GM12878 (cell line): Measurements from ENCODE around the gene TULP4. TPM values are rescaled to one million over a fixed set of nuclear protein-coding genes. Genes with fewer than 3 reads are reported as not detected.

Experiments
- ATAC-seq: fragments of 200-7000 bp; cut with Tn5 transposase; 3 replicates; pipeline ENCODE4 v1.9.1; 2020; ENCODE audit warnings: mild to moderate bottlenecking, moderate library complexity
- BruUV-seq: library from RNA; stranded (reverse); fragments of 400-500 nt; replicated peaks from 2 replicates; lab custom pipeline; 2021; lab: Mats Ljungman, UMichigan
- CTCF ChIA-PET: fragments of 300-600 bp; sonication (Branson Sonifier 250); formaldehyde crosslinking; extraction: SDS; loops from one replicate; lab custom pipeline; 2021; ENCODE audit warnings: inconsistent platforms; lab: Yijun Ruan, JAX
- POLR2A ChIA-PET: fragments of 350-600 bp; formaldehyde crosslinking; extraction: SDS; loops from one replicate; lab custom pipeline; 2021; ENCODE audit warnings: inconsistent platforms; lab: Charles Lee
- RAD21 ChIA-PET: fragments of 300-600 bp; sonication (Branson Sonifier 250); formaldehyde crosslinking; loops from one replicate; lab custom pipeline; 2023; ENCODE audit warnings: antibody characterized with exemption; ENCODE audit not compliant: unreplicated experiment; lab: Charles Lee
- SMC1A ChIA-PET: fragments of 300-600 bp; sonication (Branson Sonifier 250); formaldehyde crosslinking; loops from one replicate; lab custom pipeline; 2023; ENCODE audit not compliant: unreplicated experiment, uncharacterized antibody; lab: Charles Lee
- DNase-seq: peaks from one replicate; pipeline ENCODE4 v3.0.0-alpha.2; 2011; ENCODE audit warnings: low read depth, low spot score
- FAIRE-seq: peaks from 3 replicates; lab custom pipeline; 2011; peaks lifted over from hg19 to GRCh38; lab: Jason Lieb, UNC
- H2AFZ ChIP-seq: 2 replicates; pipeline ENCODE4 v1.6.0; 2011; ENCODE audit warnings: low read depth, low read length, control low read depth; ENCODE audit not compliant: control insufficient read depth
- H3K27ac ChIP-seq: 2 replicates; pipeline ENCODE4 v1.5.1; 2011; ENCODE audit warnings: control low read depth; ENCODE audit not compliant: control insufficient read depth, insufficient read depth
- H3K27me3 ChIP-seq, 2 experiments: replicated peaks in 1 of 2; 2 replicates each; pipeline versions ENCODE4 v1.6.0 to v1.6.1; 2011; ENCODE audit warnings: low read length in 1 of 2; ENCODE audit not compliant: control insufficient read depth in 2 of 2, insufficient read depth in 2 of 2
- H3K36me3 ChIP-seq, 2 experiments: 2 replicates each; pipeline ENCODE4 v1.5.1; 2011; ENCODE audit warnings: low read length in 1 of 2; ENCODE audit not compliant: control insufficient read depth in 2 of 2, insufficient read depth in 2 of 2
- H3K4me1 ChIP-seq: 2 replicates; pipeline ENCODE4 v1.6.1; 2011; ENCODE audit warnings: mild to moderate bottlenecking, low read length, moderate library complexity, mixed read lengths; ENCODE audit not compliant: control insufficient read depth, insufficient read depth
- H3K4me2 ChIP-seq: 2 replicates; pipeline ENCODE4 v1.6.0; 2011; ENCODE audit warnings: control low read depth; ENCODE audit not compliant: control insufficient read depth, insufficient read depth
- H3K4me3 ChIP-seq: fragments of 200-600 bp; sonication (generic); 2 replicates; pipeline ENCODE4 v1.5.1; 2016
- H3K79me2 ChIP-seq: 2 replicates; pipeline ENCODE4 v1.6.0; 2011; ENCODE audit warnings: low read length; ENCODE audit not compliant: control insufficient read depth, insufficient read depth
- H3K9ac ChIP-seq: 2 replicates; pipeline ENCODE4 v1.8.0; 2011; ENCODE audit warnings: low read length, control low read depth, mixed read lengths; ENCODE audit not compliant: control insufficient read depth, insufficient read depth
- H3K9me3 ChIP-seq: replicated peaks from 3 replicates; pipeline ENCODE4 v1.5.1; 2011; ENCODE audit warnings: mild to moderate bottlenecking, low read length; ENCODE audit not compliant: control insufficient read depth, insufficient read depth
- H4K20me1 ChIP-seq: 2 replicates; pipeline ENCODE4 v1.6.0; 2011; ENCODE audit not compliant: control insufficient read depth, insufficient read depth
- ASH2L ChIP-seq: fragments of 300-600, 200-600 bp; sonication (generic); IDR thresholded peaks from 2 replicates; pipeline ENCODE4 v1.6.1; 2017; ENCODE audit warnings: low read depth, mild to moderate bottlenecking, borderline replicate concordance
- BCLAF1 ChIP-seq: fragments of 450-650 bp; IDR thresholded peaks from 2 replicates; pipeline ENCODE4 v1.6.1; 2017; ENCODE audit warnings: antibody characterized with exemption, mild to moderate bottlenecking, moderate library complexity
- EZH2 ChIP-seq: IDR thresholded peaks from 2 replicates; pipeline ENCODE4 v1.6.1; 2012; ENCODE audit warnings: low read depth, mild to moderate bottlenecking, control low read depth, inconsistent platforms, low read length, borderline replicate concordance; ENCODE audit not compliant: control insufficient read depth
- FOXK2 ChIP-seq: fragments of 450-650 bp; IDR thresholded peaks from 2 replicates; pipeline ENCODE4 v1.6.1; 2017; ENCODE audit warnings: mild to moderate bottlenecking, moderate library complexity
- HDAC2 ChIP-seq: fragments of 200-600 bp; sonication (generic); IDR thresholded peaks from 2 replicates; pipeline ENCODE4 v1.6.1; 2017
- JUNB ChIP-seq: IDR thresholded peaks from 2 replicates; pipeline ENCODE4 v1.6.1; 2016; ENCODE audit warnings: antibody characterized with exemption, mild to moderate bottlenecking
- KDM1A ChIP-seq: fragments of 200-600 bp; sonication (generic); IDR thresholded peaks from 2 replicates; pipeline ENCODE4 v1.6.1; 2016; ENCODE audit warnings: borderline replicate concordance
- NFYA ChIP-seq: IDR thresholded peaks from 2 replicates; pipeline ENCODE4 v1.6.1; 2011; ENCODE audit warnings: low read depth, mild to moderate bottlenecking, low read length, improper control_type of control experiment, borderline replicate concordance
- NRF1 ChIP-seq: conservative IDR thresholded peaks from 2 replicates; pipeline ENCODE4 v1.6.1; 2011; ENCODE audit warnings: mild to moderate bottlenecking, low read depth, low read length, improper control_type of control experiment
- PKNOX1 ChIP-seq: fragments of 450-650 bp; IDR thresholded peaks from 2 replicates; pipeline ENCODE4 v1.6.1; 2016; ENCODE audit warnings: mild to moderate bottlenecking
- POLR2AphosphoS5 ChIP-seq: IDR thresholded peaks from 2 replicates; pipeline ENCODE4 v1.6.1; 2011; ENCODE audit warnings: mild to moderate bottlenecking, low read length, inconsistent platforms
- POU2F2 ChIP-seq: IDR thresholded peaks from 3 replicates; pipeline ENCODE4 v1.6.1; 2011; ENCODE audit warnings: low read depth, mild to moderate bottlenecking, low read length, borderline replicate concordance
- RCOR1 ChIP-seq: conservative IDR thresholded peaks from 2 replicates; pipeline ENCODE4 v1.6.1; 2012; ENCODE audit warnings: low read depth, low read length, improper control_type of control experiment
- SIX5 ChIP-seq: IDR thresholded peaks from 2 replicates; pipeline ENCODE4 v1.6.1; 2011; ENCODE audit warnings: mild to moderate bottlenecking, low read depth, low read length, moderate library complexity; ENCODE audit not compliant: severe bottlenecking
- SKIL ChIP-seq: fragments of 450-650 bp; IDR thresholded peaks from 2 replicates; pipeline ENCODE4 v1.6.1; 2017; ENCODE audit warnings: mild to moderate bottlenecking, low read depth, inconsistent platforms; ENCODE audit not compliant: poor library complexity, severe bottlenecking
- STAT3 ChIP-seq: IDR thresholded peaks from 2 replicates; pipeline ENCODE4 v1.6.1; 2011; ENCODE audit warnings: low read depth, low read length, improper control_type of control experiment
- ZBTB33 ChIP-seq: fragments of 450-650 bp; IDR thresholded peaks from 2 replicates; pipeline ENCODE4 v1.6.1; 2017; ENCODE audit warnings: mild to moderate bottlenecking
- ZNF384 ChIP-seq: IDR thresholded peaks from 2 replicates; pipeline ENCODE4 v1.6.1; 2012; ENCODE audit warnings: low read depth, mild to moderate bottlenecking, low read length, improper control_type of control experiment, borderline replicate concordance
- WGBS: methylation state at CpG from one replicate; pipeline ENCODE4 v1.1.6; 2016; ENCODE audit warnings: low lambda C conversion rate; ENCODE audit not compliant: insufficient replicate concordance, insufficient coverage; ENCODE audit errors: missing lambda C conversion rate; 5-methylcytosine and 5-hydroxymethylcytosine counted together
- in situ Hi-C: fragments of 300-500 bp; cut with MboI; formaldehyde crosslinking; loops from 9 replicates; pipeline ENCODE4 v1.14.3; 2018; ENCODE audit warnings: mixed read lengths
- intact Hi-C: fragments of 100-400 bp; cut with micrococcal nuclease; formaldehyde crosslinking; loops from one replicate; pipeline ENCODE4 v1.14.2; 2022; ENCODE audit not compliant: unreplicated experiment
- polyA plus RNA-seq, 11 experiments: library from polyadenylated mRNA; depleted of rRNA in 4 of 11; unstranded in 6 of 11; stranded (reverse) in 5 of 11; fragments of >200 nt; fragmentation: Nextera tagmentation in 4 of 11; fragmentation: Illumina TruSeq in 1 of 11; extraction: Ambion mirVana in 4 of 11; extraction: Trizol in 1 of 11; gene quantifications; 1 replicate in 1 of 11; 2 replicates in 10 of 11; pipeline versions ENCODE4 v1.2.1 to v1.2.3, GENCODE V29; 2011 to 2016; ENCODE audit warnings: inconsistent platforms in 2 of 11, missing spikeins in 2 of 11, low read depth in 1 of 11
- total RNA-seq, 4 experiments: library from RNA; depleted of rRNA in 3 of 4; stranded (reverse); fragments of >200 nt in 3 of 4; fragmentation: Illumina TruSeq in 1 of 4; extraction: Trizol in 1 of 4; gene quantifications; 2 replicates each; pipeline versions ENCODE4 v1.2.1 to v1.2.3, GENCODE V29; 2013 to 2021

Gene TULP4
- total and polyA plus RNA-seq, 10 of the 15 experiments (the other 5 are each of a cell fraction or from before 2014, with no cell fraction given), result 0.73 to 31.8 (median 14.0) TPM

- TF ChIP-seq SKIL (no peak), ZBTB33 (no peak), JUNB (no peak), EZH2 (no peak), HDAC2 (no peak), NRF1 (no peak), POU2F2 (no peak), RCOR1 (no peak), KDM1A (no peak), ZNF384 (no peak), BCLAF1 (no peak), PKNOX1 (no peak), POLR2AphosphoS5 (no peak), STAT3 (no peak), NFYA (no peak), ASH2L (no peak), FOXK2 (no peak), SIX5 (no peak)
- TF ChIP-seq, all 136 proteins: peak for 0
- POLR2A ChIA-PET, result interaction anchor here (1.2 to 1.5 kb wide), 2 partner anchors 15 to 26 kb away, joined by 3 read pairs; no protein-coding TSS in a partner anchor
These were observed 48.1 kb upstream of the TULP4 start for GRCh38 chr6:158264180-158264579.

More at GRCh38 chr6:158264180-158264579, 48.1 kb upstream of the TULP4 start:
- Histone ChIP-seq H3K4me2 (no peak overlapping the region), H3K9ac (no peak overlapping the region), H3K9me3 (no peaks in the 10 kb centered on the region), H3K4me1 (no peaks in the 10 kb centered on the region), H4K20me1 (no peaks in the 10 kb centered on the region), H3K79me2 (no peaks in the 10 kb centered on the region; the same call in 1 of the 2 replicates), H3K4me3 (no peak overlapping the region), H3K27ac (no peak overlapping the region), H3K36me3 (peaks cover 0 to 2% of the 10 kb centered on the region in 2 experiments; a peak in 1 of 4 replicates), H2AFZ (no peak overlapping the region), H3K27me3 (no peaks in the 10 kb centered on the region)
- ChIA-PET CTCF (no interaction called here), SMC1A (no interaction called here), RAD21 (no interaction called here)
- FAIRE-seq (no peak), ATAC-seq (no peak), DNase-seq (no peak)
- BruUV-seq, result no TSS peak
- whole genome bisulfite sequencing, result 92% methylated on average over 10 of the region's 10 CpGs
- intact Hi-C loops, result no loop called here
- in situ Hi-C loops, result no loop called here
